Epidermal melanocyte (primary cell): ENCODE data around the gene DAZL.

Experiments used
- DNase-seq: peaks from one replicate; pipeline ENCODE4 v3.0.0; 2011; ENCODE audit warnings: low spot score; ENCODE audit not compliant: insufficient read length

Gene DAZL

DNA sequence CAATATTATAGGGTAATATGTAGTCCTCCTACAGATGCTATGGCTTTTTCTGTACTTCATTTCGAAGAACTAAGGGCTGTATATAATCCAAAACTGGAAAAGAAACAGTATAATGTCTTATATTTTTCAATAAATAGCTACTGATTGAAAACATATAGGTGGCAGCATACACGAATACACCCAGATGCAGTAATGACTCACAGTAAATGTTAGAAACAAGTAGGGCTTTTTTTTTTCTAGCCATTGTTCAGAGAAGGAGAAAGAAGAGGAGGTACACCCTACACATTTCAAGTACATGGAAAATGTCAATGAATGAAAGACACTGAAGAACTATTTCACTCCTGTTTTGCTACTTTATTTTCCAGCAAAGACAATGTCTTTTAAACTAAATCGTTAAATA, 9.4 kb downstream of the DAZL start:
- DNase-seq = no peak

DNA sequence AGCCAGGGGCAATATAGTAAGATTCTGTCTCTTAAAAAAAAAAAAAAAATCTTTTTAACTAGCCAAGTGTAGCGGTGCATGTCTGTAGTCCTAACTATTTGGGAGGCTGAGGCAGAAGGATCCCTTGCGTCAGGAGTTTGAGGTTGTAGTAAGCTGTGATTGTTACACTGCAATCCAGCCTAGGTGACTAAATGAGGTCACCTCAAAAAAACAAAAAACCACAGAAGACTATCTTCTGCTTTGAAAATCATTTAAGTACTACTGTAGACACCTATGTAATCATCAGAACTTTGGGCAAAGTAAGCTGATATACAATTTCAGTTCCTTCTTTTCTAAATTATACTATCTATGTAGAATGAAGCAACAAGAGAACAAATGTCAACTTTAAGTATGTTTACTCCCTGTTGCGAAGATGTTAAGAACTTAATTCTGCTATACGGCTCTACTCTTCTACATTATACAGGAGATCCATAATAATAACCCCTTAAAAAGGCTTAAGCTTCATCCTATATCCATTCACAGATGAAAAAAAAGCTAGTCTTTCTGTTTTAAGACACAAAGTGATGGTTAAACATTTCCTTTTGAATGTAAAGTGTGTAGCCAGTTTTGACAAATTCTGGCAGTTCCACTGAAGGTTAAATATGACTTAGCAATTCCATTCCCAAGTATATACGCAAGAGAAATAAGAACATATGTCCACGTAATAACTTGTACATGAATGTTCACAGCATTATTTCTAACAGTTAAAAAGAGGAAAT, 15.2 kb downstream of the DAZL start:
- DNase-seq = no peak

DNA sequence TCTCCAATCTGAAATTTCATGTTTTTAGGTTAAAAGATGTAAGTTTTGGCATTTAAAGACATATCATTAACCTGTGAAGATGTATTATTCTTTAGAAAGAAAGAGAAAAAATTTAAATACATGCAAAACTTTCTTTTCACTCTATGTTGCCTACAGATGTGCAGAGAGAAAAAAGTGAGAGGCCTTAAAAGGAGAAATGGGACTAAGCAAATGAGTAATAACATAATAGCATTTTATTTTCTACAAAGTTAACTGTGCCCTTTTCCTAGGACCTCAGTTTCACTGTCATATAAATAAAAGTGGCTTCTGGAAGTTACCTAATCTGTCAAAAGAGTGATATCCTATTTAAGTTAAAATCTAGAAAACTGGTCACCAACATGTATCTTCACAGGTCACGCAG, 16.1 kb downstream of the DAZL start:
- no peak for DNase-seq

DNA sequence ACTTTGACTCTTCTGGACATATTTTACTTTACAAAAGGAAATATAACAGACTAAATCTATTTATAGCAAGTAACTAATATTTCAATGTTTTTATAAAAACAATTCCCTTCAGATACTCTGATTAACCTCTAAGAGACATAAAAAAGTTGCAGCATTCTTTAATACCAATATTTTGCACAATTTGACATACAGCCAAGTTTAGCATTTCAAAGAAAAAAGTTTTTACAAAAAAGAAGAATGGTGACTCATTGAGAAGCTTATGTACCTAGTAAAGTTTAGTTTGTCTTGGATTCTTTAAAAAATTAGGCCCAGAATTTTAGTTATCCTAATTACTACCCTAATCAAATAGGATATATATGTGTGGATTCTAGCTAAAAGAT, 17.6 kb downstream of the DAZL start:
- DNase-seq = no peak

DNA sequence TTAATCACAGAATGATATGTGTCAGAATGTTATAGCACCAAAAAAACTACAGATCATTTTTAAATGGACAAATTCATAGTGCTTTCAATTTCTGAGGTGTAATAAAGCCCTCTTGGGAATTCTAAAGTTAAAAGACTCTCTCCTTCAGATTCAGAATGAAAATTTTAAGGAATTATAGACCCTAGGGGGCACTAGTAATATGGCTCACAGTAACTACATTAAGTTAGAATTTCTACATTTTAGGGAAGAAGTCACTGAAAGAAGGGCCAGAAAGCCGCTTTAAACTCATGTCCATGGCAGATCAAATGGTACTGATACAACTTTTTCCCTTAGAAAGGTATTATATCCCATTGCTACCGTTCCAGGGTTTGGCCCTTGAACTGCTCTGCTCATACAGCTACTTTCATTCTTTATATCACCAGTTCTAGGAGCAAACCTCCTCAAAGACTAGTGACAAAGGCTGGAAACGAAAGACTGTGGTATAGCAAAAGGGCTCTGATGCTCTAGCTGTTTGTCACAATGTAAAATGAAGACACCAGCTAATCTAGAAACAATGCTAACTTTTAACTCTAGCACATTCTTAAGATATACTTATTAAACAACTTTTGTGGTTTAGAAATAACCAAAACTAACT, 18.1 kb downstream of the DAZL start:
- DNase-seq = no peak

DNA sequence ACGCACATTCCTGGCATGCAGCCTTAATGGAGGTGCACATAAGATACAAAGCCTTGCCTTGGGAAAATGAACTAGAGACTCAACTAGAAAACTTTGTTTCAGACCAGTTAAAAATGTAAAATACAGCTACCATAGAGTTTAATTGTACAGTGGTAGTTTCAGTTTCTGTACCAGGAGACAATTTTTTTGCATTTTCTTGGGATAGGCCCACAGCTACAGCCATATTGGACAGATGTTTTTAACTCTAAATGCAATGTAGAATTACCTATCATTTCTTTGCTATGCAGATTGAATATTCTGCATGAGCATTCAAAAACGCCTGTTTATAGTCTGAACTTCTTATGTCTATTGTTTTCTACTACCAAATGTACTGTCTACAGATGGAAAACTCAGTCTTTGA, 20.3 kb downstream of the DAZL start:
- DNase-seq = no peak

DNA sequence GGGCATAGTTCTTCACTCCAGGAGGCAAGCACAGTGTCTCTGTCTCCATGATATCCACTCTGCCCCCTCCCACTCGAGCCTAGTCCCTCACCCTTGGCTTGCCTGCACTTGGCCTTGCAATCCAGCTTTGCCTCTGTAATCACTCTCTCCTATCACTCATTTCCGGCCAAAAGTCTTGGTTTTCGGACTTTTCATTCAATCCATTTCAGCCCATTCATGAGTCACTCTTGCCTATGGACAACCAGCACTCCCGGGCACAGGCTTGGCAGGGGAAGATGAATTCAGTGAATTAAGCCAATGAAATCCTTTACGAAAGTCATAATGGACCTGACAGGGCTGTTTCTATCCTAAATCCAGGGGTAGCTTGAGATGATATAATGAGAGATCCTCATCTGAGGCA, 21.7 kb downstream of the DAZL start:
- no peak for DNase-seq

DNA sequence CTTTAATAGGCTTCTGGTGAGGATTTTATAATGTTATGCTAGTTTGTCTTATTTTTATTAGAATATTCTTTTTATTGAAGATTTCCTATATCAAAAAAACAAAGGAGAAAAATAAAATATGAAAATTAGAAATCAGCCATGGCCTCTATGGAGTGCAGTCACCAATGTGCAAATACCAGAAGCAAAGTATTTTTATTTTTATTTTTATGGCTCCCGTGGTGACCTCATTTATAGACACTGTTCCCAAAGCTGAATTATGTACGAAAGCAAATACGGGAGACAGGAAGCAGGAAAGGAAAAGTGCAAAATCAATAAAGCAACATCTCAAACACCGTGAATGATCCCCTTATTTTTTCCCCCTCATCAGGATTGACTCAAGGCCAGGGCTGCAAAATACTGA, 35.1 kb downstream of the DAZL start:
- DNase-seq = no peak

DNA sequence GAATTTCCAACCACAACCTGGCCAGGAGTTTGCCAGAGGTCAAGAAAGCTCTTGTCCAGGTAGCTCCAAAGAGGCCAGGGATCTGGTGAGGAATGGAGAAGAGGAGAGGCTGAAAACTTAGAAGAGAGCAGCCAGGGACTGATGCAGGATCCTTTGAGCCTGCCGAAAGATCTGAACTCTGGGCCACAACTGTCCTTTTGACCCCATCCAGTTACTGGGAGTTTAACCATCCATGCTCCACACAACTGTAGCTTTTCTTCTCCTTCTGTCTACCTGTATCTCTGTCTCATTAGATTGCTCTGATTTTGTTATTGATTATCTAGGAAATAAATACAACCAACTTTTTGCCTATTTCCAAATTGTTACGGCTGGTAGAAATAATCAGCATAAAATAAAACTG, 36.7 kb downstream of the DAZL start:
- no peak for DNase-seq

DNA sequence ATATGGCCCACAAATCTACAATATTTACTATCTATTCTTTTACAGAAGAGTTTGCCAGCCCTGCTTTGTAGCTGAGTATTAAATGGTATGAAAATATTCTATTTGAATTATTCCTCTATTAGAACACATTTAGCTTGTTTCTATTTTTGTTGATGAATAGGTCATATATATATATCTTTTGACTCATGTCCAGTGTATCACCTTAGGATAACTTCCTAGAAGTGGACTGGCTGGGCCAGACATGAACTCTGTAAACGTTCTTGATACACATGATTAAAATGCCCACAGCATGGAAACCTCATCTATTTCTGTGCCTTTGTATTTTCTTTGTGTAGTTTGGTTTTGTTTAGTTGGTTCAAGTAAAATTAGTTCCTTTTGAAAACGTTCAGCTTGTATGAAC, 37.1 kb downstream of the DAZL start:
- DNase-seq = no peak

DNA sequence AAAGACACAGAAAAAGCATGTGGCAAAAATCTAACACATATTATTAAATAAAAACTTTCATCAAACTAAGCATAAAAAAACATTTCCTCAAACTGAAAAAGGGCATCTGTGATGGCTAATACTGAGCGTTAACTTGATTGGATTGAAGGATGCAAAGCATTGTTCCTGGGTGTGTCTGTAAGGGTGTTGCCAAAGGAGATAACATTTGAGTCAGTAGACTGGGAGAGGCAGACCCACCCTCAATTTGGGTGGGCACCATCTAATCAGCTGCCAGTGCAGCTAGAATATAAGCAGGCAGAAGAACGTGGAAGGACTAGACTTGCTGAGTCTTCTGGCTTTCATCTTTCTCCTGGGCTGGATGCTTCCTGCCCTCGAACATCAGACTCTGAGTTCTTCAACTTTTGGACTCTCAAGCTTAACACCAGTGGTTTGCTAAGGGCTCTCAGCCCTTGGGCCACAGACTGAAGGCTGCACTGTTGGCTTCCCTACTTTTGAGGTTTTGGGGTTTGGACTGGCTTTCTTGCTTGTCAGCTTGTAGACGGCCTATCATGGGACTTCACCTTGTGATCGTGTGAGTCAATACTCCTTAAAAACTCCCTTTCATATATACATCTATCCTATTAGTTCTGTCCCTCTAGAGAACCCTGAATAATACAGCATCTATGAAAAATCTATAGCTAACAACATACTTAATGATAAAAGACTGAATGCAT, 45.4 kb downstream of the DAZL start:
- DNase-seq = no peak

DNA sequence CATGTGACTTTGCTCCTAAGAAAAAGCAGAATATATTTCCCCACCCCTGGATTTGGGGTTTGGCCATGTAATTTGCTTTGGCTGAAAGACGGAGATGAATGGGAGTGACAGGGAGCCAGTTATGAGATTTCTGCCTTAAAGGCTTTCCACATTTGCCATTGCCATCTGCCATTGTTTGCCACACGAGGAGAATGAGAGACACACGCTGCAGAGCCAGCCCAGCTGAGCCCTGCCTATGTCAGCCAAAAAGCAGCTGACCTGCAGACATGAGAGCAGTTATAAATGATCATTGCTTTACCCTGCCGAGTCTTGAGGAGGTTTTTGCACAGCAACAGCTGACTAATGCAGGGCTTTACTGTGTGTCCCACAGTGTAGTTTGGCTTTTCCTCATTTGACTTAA, 51.1 kb downstream of the DAZL start:
- no peak for DNase-seq

DNA sequence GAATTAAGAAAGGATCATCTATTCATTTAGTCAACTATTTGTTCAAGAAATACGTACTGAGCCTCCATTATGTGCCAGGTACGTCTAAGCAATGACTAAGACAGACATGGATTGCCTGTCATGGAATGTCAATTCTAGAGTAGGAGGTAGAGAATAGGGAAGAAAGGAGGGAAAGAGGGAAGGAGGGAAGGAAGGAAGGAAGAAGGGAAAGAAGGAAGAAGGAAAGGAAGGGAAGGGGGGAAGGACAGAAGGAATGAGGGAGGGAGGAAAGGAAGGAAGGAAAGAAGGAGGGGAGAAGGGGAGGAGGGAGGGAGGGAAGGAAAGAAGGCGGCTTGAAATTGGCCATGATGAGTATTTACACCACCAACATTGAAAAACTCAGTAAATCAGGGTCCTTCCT, 52.5 kb downstream of the DAZL start:
- DNase-seq = no peak

DNA sequence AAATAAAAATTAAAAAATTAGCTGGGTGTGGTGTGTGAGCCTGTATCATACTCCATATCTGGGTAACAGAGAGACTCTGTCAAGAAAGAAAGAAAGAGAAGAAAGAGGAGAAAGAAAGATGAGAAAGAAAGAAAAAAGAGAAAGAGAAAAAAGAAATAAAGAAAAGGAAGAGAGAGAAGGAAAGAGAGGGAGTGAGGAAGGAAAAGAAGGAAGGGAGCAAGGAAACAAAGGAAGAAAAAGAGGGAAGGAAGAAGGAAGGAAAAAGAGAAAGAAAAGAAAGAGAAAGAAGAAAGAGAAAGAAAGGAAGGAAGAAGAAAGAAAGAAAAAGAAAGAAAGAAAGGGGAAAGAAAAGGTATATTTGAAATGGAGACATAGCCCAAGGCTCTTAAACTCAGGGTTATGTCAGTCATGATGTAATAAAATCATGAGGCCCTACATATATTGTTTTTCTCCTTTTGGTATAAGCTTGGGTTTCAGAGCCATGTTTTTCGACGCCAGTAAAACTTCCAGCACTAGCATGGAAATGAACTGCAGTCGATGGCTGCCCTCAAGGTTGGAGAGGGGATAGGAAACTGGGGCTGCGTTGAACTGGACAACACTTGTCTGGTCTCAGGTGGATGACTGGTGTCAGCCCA, 53.8 kb downstream of the DAZL start:
- no peak for DNase-seq

DNA sequence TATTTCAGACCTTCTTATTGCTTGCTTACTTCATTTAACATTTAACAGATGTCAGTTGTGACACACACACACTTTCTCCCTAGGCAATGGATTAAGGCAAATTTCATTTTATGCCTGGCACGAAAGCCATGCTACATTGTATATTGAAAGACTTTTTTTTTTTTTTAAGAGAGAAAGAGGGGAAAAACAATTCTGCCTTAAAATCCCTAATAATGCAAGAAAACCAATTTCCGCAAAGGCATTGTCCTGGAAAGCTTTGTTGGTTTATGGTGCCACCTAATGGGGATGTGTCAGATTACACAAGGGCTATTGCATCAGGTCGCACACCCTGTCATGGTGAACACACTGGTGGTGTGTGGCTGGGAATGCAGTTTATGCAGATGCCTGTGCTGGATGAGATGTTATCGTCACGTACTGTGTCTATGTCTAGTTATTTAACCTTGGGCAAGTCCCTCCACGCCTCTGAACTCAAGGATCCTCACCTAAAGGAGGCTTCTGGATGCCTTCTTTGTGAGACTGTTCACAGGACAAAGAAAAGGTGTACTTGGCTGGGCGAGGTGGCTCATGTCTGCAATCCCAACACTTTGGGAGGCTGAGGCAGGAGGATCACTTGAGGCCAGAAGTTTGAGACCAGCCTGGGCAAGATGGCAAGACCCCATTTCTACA, 54.4 kb downstream of the DAZL start:
- DNase-seq = peak; percentile 59

DNA sequence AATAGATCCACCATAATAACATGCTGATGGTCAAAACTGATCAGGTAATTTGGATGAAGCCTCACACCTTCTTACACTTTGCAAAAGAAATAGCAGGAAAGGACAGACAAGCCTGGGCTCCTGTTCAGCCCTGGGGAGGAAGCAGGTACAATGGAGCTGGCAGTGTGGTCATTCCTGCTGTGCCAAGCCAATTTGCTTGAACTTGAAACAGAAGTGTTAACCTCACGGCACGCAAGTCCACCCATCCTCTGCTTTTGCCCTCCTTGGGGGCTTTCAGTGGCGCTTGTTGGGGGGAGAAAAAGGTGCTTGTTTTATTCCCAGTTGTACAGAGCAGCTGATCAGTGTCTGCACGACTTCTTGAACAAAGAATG, 54.9 kb downstream of the DAZL start:
- no peak for DNase-seq

DNA sequence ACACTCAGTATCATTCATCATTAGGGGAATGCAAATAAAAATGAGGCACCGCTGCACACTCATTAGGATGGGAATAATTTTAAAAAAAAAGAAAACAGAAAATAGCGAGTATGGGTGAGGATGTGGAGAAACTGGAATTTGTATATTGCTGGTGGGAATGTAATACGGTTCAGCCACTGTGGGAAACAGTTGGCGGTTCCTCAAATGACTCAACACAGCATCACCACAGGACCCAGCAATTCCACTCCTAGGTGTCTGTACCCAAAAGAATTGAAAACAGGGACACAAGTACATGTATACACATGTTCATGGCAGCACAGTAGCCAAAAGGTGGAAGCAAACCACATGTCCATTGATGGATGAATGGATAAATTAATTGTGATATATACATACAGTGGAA, 56.5 kb downstream of the DAZL start:
- no peak for DNase-seq

DNA sequence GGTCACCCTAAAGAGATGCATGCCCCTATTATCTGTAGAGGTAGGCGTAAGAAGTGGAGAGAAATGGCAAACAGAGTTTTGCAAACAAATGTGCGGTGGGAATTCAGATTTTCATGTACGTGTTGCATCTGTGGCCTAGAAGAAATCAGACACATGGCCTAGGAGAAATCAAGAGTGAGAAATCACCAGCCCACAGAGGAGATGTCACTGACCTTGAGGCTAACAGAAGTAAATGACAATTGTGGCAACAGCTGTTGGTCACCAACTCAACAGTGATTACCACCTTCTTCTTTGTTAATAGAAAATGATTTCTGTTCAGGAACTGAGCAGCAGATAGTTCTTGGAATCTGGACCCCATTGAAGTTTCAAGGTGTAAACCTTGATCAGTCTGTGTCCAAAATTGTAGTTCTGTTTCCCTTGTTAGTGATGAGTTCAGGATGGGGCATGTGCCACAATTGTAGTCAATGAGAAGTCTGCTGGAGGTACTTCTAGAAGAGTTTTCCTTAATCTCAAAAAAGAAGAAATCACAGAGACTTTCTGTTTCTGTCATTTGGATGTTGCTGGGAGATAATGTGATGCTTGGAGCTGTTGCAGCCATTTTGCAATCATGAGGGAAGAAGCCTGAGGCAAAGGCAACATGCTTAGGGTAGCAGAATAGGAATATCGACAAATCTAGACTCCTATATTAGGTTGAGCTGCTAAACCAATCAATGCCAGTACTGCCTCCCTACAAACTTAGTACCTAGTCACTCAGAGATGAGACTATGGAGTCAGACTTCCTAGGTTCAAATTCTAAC, 57.5 kb downstream of the DAZL start:
- no peak for DNase-seq

DNA sequence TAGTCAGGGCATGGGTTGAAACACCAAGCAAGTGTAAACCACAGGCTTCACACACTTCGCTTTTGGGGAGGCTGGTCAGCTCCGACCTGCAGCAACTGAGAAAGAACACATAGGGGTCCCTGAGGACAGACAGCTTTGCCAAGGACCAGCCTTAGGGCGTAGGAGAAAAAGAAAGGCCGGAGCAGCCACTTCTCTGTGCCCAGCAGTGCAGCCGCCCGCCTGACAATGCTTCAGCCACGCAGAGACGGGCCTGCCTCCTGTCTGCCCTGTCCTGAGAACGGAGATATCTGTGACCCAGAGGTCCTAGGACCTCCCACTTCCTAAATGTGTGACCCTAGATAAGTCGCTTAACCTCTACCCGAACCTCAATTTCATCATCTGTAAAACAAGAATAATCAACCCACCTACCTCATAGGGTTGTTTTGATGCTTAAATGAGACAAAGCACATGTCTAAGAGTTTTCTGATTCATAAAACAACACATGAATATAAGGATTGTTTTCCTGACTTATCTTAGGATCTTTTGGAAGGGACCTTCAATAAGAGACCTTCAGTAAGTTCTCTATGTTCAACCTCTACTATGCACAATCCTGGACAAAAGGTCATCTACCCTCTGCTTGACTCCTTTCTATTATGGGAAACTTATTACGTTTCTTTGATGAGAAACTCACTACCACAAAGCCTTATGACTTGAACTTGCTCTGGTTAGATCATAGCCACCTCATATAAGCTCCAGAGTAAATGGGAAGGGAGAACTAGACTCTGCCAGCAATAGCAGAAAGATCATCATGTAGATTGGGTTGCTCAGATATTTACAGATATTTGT, 58.8 kb downstream of the DAZL start:
- DNase-seq = no peak
